Dedifferentiated amniotic fluid mesenchymal stem cell (primary cell): Measurements from ENCODE around the gene DEFB113.

Source experiments
- DNase-seq: peaks from one replicate; pipeline ENCODE4 v3.0.0-alpha.2; 2016; ENCODE audit errors: extremely low spot score

Gene DEFB113

DNA sequence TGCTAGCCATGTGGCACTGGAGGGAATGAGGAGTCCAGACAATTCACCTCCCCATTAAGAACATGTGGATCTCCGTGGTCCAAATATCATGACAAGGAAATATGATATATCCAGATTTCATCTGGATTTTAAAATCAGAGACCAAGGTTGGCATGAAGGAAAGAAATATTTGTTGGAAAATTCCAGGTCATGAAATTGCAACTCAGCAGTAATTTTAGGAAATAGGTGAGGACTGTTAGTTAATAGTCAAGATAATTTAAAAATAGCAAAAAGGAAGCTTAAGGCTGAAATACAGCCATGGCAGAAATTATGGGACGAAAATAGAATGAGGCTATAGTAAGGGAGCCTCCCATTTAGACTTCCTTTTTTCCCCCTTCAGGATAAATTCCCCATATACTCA, 32.4 kb downstream of the DEFB113 start:
- DNase-seq, result no peak

DNA sequence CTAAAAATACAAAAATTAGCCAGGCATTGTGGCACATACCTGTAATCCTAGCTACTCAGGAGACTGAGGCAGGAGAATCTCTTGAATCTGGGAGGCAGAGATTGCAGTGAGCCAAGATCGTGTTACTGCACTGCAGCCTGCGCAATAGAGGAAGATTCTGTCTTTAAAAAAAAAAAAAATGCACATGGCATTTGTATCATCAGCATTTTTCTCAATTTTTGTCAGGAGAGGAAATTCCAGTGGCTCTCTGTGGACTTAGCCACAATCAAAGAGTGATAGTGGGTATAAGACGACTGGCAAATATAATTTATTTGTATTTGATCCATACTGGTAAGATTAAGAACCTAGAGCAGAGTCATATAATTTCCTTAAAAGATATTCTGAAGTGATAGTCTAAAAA, 34.0 kb downstream of the DEFB113 start:
- DNase-seq, result no peak

DNA sequence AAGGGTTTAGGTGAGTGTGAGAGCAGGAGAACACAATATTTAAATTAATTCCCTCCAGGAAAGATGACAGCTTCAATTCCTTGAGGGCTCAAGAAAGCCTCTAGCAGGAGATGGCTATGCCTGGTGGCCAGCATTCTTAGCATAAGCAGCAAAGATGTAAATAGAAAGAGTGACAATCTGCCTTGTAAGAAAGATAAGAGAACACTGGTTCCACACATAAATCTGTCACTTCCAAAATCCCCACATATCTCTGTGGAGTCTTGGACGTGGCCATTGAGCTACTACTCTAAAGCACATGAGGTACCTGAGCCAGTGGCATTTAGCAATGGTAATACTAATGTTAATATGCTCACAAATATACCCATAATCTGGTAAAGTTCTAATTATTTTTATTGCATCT, 34.7 kb downstream of the DEFB113 start:
- DNase-seq, result no peak

DNA sequence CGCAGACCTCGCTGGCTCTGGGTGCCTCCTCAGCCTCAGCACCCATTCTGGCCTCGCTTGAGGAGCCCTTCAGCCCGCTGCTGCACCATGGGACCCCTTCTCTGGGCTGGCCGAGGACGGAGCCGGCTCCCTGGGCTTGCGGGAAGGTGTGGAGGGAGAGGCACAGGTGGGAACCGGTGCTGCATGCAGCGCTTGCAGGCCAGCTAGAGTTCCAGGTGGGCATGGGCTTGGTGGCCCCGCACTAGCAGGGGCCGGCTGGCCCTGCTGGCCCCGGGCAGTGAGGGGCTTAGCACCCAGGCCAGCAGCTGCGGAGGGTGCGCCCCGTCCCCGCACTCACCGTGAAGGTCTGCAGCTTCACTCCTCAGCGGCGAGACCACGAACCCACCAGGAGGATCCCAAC, 35.9 kb downstream of the DEFB113 start:
- DNase-seq, result no peak

DNA sequence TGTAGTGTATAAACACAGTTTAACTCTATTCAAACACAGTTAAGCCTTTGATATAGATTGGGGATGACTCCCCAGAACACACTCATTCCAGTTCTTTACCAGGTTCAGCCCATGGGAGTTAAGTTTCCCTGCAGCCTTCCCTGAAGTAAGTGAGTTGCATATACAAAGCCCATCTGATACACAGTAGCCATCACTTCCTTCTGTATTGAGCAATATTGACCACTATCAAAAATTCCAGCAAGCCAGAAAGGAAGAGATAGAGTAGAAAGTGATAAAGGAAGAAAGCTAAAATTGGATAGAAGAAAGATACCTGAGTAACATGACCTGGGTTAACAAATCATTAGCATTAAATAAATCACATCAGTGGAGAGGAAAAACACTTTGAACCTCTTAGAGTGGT, 40.1 kb downstream of the DEFB113 start:
- no peak for DNase-seq

DNA sequence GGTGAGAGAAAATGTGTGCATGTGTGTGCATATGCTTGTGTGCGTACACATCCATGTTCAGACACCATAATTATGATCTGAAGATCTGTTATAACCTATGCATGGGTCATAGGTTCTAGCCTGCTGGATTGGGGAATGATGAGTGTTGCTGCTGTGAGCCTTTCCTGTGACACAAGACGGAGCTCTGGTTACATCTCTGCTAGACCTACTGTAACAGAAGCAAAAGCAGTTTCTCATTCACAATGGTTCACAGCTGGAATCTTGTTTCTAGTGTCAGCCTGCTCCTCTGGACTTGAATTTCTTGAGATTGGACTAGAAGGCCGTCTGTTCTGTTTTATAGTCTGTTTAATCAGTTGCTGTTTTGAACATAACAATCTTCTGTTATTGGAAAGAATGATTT, 45.6 kb downstream of the DEFB113 start:
- DNase-seq, result no peak

DNA sequence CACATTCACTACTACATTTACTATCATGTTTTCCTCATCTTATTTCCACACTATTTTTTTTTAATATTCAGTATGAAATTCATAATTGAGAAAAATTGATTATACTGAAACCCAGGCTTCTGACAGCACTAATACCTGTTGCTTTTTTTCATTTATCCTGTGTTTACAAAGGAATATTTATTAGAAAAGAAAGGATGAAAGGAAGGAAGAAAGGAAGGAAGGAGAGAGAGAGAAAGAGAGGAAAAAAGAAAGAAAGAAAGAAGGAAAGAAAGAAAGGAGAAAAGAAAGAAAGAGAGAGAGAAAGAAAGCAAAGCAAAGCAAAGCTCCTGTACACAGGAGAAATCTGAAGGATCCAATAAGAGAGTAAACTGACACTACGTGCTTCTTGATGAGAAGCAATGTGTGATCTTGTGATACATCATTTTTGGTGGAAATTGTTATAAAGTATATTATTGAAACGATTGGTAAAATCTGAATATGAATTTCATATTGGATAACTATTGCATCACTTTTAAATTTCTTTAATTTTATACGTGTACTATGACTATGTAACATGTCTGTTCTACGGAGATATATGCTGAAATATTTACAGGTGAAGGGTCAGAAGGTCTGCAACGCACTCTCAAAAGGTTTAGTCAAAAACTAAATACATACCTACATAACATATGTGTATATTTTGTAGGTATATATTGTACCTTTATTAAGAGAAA, 49.3 kb downstream of the DEFB113 start:
- no peak for DNase-seq

DNA sequence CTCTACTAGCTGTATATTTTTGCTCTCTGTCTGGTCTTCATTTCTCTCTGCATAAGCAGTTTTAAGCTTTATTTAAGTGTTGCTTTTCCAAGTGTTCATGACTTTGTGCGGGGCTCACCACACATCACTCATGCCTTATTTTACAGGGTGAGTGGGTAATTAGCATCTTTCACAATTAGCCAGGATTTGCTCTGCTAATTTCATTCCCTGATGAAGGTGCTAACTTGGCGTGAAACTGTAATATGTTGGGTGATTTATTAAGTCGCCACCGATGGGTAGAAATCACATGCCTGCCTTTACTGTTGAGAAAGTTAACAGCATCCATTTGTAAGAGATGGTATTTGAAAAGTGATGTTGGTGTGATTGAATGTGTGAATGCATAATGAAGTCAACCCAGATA, 50.2 kb downstream of the DEFB113 start:
- DNase-seq, result no peak

DNA sequence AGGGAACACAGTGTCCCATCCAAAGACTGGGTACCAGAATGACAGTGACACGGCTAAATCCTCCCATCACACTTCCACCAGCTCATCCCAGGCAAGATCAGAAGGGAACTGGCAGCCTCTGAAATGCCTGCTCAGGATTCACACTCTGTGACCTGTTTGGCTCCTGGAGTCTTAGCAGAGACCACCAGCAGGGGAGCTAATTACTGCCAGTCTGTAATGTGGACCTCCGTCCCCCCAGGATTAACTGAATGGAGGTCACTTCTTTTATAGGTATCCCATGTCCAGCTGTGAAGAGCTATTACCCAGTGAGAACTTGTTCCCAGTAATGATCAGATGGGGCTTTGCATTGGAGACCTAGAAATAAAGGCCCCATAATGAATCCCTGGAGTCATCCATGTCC, 50.6 kb downstream of the DEFB113 start:
- DNase-seq, result no peak
